GM18868 (cell line): Measurements from ENCODE around the gene CD300C.
"Not testable (repeated sequence)": the region's sequence is repeated elsewhere in the genome, so short reads cannot be mapped to it uniquely, and the experiment has no call there.

Experiments used
- ATAC-seq: cut with Tn5 transposase; IDR thresholded peaks from one replicate; pipeline ENCODE4 v1.9.1; 2021; ENCODE audit warnings: mild to moderate bottlenecking, moderate library complexity; ENCODE audit not compliant: unreplicated experiment

Gene CD300C

GRCh38 chr17:74514632-74515334 is 31.1 kb downstream of the CD300C start:
- no peak for ATAC-seq

DNA sequence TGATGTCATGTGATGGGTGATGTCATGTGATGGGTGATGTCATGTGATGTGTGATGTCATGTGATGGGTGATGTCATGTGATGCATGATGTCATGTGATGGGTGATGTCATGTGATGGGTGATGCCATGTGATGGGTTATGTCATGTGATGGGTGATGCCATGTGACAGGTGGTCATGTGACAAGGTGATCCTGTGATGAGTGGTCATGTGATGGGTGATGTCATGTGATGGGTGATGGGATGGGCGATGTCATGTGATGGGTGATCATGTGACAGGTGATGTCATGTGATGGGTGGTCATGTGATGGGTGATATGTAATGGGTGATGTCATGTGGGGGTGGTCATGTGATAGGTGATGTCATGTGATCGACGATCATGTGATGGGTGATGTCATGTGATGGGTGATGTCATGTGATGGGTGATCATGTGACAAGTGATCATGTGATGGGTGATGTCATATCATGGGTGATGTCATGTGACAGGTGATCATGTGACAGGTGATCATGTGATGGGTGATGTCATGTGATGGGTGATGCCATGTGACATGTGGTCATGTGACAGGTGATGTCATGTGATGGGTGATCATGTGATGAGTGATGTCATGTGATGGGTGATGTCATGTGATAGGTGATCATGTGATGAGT is 31.8 kb downstream of the CD300C start:
- no peak for ATAC-seq

DNA sequence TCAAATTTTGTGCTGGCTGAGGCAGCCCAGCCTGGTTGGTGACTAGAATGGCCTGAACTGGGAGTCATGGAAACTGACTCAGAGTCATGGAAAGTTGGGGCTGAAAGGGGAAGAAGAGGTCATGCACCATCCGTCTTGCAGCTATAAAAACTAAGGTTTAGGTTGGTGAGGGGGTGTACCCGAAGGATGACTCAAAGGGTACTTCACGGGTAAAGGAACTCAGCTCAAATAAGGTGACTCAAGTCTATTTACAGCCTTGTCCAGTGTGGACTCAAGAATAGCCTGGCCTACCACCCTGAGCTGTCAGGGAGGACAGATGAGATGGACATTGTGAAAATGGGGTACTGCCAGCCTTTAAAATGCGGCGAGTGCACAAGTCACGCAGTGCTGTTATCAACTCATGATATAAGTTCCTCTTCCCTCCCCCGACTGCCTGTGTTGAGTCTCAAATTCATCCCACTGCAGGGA is 33.3 kb downstream of the CD300C start:
- peak; percentile 79 for ATAC-seq

GRCh38 chr17:74512036-74512435 is 33.9 kb downstream of the CD300C start:
- no peak for ATAC-seq

- no peak for ATAC-seq
Measured at GRCh38 chr17:74508156-74508555, 37.8 kb downstream of the CD300C start.

DNA sequence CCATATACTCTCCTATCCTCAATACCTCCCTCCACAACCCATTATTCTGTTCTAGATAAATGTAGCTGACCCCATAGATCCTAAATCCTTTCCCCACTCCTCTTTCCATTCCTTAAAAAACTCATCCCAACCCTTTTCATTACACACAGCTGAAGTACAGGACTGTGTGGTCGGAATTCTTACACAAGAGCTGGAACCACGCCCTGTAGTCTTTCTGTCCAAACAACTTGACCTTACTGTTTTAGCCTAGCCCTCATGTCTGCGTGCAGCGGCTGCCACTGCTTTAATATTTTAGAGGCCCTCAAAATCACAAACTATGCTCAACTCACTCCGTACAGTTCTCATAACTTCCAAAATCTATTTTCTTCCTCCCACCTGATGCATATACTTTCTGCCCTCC is 42.0 kb downstream of the CD300C start:
- ATAC-seq = not testable (repeated sequence)

GRCh38 chr17:74502861-74503260 is 43.1 kb downstream of the CD300C start:
- ATAC-seq = no peak

GRCh38 chr17:74499992-74500391 is 45.9 kb downstream of the CD300C start:
- ATAC-seq = no peak

DNA sequence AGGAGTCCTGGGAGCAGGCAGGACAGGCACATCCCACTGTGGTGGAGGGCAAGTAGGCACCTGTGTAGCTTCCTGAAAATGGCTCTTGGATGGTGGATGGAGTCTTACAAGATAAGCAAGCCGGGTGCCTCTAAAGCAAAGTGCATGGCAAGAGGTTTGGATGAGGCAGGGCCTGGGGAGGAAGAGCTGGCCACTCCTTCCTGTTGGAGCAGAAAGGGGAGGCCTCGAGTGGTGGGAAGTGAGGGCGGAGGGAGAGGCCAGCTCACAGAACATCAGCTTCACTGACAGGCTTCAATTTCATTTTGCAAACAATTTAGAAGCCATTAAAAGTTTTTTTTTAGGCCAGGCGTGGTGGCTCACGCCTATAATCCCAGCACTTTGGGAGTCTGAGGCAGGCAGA is 48.4 kb downstream of the CD300C start:
- ATAC-seq = no peak

DNA sequence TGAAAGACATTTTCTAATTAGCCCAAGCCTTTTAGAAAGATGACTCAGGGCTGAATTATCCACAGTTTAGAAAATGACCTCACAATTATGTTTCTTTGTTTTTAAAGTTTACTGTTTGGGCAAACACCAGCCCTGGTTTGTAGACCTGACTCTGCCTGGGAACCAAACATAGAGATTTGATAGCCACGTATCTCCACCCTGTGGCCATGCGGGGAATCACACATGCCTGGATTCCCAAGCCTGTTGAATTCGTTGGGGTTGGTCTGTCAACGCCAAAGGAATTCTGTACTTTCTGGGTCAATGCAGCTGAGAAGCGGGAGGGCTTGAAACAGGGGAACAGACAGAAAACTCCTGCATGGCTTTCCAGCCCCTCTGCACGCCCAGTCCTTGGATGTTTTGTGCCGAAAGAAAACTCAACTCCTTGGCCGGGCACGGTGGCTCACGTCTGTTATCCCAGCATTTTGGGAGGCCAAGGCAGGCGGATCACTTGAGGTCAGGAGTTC is 52.5 kb downstream of the CD300C start:
- no peak for ATAC-seq

GRCh38 chr17:74491626-74492025 is 54.3 kb downstream of the CD300C start:
- ATAC-seq = no peak
